GM18517 (cell line): ENCODE results near the gene MYO10.
"Not testable (repeated sequence)": the region's sequence is repeated elsewhere in the genome, so short reads cannot be mapped to it uniquely, and the experiment has no call there.

Experiments
- ATAC-seq: cut with Tn5 transposase; IDR thresholded peaks from one replicate; pipeline ENCODE4 v1.9.1; 2021; ENCODE audit warnings: mild to moderate bottlenecking, moderate library complexity; ENCODE audit not compliant: unreplicated experiment

MYO10 gene

DNA sequence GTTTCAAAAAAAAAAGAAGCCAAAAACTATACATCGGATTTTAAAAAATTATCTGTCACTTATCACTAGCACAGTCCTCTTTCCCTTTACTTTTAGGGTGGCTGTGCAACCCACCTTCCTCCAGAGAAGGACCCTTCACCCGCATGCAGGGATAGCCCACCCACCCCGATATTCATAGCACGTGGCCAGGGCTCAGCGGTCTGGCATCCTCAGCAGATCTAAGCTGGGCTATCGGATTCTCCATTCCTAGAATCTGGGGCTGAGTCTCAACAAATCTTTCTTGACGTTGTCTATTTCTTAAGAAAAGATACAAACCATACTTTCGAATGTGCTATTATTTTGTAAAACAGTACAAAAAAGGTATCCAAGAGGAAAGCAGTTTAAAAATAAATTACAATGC lies 70.9 kb downstream of the MYO10 start:
- ATAC-seq: no peak

DNA sequence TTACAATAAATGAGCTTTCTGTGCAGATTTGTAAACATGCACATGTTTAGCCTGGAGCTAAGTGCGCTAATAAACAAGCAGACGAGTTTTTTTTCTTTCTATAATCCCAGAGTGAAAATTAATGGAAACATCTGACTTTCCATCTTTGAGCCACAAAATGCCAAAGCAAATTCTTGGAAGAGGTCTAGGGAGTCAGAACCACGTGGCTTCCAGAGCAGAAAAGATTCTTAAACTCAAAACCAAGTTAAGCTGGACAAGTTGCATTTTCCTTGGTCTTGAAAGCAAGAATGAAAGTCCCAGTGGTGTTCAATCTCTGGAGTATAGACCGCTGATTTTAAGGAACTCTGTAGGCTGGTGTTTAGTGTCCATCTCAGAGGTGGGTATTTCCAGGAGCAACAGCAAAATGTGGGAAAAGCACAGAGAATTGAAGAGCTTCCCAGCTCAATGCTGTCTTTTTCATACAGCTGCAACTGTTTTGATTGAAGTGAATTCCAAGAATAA lies 71.4 kb downstream of the MYO10 start:
- no peak for ATAC-seq

DNA sequence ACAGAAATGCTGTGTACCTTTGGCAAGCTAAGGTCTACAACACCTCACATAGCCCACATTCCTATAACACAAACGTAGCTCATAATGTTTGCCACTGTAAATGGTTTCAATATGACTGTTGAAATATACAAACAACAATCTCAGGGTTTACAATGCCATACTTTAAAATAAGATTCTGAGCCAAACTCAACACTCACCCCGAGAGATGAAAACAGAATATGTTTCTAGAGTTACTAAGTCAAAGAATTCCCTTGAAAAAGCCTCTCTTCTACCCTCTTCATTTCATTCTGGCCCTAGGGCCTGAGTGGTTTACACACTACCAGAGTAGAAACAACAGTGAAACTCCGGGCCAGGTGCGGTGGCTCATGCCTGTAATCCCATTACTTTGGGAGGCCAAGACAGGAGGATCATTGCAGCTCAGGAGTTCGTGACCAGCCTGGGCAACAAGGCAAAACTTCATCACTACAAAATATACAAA lies 72.6 kb downstream of the MYO10 start:
- no peak for ATAC-seq

- no peak for ATAC-seq
These were observed 73.3 kb downstream of the MYO10 start for GRCh38 chr5:16862777-16863176.

DNA sequence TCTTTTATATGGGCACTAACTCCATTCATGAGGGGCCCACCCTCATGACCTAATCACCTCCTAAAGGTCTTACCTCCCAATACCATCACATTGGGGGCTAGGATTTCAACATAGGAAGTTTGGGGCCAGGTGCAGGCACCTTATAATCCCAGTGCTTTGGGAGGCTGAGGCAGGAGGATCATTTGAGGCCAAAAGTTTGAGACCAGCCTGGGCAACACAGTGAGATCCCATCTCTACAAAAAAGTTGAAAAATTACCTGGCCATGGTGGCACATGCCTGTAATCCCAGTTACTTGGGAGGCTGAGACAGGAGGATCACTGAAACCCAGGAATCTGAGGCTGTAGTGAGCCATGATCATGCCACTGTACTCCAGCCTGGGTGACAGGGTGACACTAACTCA lies 76.7 kb downstream of the MYO10 start:
- no peak for ATAC-seq

- ATAC-seq: no peak
These were observed 77.9 kb downstream of the MYO10 start for GRCh38 chr5:16858151-16858550.

DNA sequence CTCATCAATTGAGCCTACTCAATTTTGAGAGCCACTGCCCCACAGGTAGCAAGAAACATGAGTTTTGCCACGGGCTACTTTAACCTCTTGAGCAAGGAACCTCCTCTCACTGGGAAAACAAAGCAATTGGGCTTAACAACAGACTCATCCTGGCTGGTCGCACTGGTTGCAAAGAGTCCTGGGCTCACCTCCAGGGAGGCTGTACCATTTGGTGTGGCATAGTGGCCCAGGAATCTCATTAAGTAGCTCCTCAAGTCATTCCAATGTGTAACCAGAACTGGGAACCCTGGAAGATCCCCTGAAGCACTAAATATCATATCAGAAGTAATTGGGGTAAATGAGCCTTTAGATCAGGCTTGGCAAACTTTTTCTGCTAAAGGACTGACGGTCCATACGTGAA lies 78.5 kb downstream of the MYO10 start:
- no peak for ATAC-seq

- no peak for ATAC-seq
These were observed 79.6 kb downstream of the MYO10 start for GRCh38 chr5:16856531-16856930.

- no peak for ATAC-seq
These were observed 80.2 kb downstream of the MYO10 start for GRCh38 chr5:16855898-16856297.

- no peak for ATAC-seq
These were observed 80.6 kb downstream of the MYO10 start for GRCh38 chr5:16855485-16855884.

DNA sequence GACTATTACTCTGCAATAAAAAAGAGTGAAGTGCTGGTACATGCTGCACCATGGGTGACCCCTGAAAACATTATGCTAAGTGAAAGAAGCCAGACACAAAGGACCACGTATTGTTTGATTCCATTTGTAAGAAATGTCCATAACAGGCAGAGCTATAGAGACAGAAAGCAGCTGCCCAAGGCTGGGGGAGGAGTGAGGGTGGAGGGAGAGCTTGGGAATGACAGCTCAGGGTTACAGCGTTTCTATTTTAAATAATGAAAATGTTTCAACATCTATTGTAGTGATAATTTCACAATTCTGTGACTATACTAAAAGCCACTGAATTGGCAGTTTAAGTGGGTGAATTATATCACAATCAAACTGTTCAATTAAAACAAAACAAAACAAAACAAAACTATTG lies 81.7 kb downstream of the MYO10 start:
- ATAC-seq: no peak

- ATAC-seq: no peak
These were observed 82.6 kb downstream of the MYO10 start for GRCh38 chr5:16853518-16853917.

DNA sequence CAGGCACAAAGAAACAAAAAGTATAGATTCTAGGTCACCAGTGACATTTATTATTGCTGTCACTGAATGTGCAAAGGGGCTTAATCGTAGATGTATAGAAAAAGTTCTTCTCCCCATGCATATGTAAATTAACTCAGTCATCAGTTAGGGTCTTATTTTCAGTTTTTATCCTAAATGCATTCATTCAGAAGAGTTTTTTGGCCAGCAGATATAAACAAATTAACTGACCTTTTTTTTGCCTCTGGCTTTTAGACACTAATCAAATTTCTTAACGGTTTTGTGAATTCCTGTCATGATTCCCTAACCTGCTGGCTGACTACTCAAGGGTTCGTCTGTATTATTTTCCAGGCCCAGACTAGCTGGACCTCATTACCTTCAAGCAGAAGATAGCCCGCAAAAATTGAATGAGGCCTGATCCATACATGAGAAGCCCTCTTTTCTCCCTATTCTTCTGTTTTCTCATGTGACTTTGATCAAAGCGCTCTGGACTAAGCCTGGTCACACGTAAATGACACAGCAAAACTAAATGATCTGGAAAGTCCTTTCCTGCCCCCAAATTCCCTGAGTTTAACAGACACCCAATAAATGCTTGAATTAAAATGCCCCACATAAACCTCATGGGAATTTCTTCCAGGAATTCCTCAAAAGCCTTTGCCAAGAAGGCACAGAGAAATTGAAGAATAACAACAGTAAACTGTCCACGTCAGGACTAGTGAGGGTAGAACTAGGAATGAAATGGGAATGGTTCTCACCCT lies 83.7 kb downstream of the MYO10 start:
- ATAC-seq: no peak

GRCh38 chr5:16849775-16850174 lies 86.3 kb downstream of the MYO10 start:
- ATAC-seq: no peak

- ATAC-seq: no peak
These were observed 86.9 kb downstream of the MYO10 start for GRCh38 chr5:16849181-16849580.

GRCh38 chr5:16844952-16845351 lies 91.1 kb downstream of the MYO10 start:
- no peak for ATAC-seq

DNA sequence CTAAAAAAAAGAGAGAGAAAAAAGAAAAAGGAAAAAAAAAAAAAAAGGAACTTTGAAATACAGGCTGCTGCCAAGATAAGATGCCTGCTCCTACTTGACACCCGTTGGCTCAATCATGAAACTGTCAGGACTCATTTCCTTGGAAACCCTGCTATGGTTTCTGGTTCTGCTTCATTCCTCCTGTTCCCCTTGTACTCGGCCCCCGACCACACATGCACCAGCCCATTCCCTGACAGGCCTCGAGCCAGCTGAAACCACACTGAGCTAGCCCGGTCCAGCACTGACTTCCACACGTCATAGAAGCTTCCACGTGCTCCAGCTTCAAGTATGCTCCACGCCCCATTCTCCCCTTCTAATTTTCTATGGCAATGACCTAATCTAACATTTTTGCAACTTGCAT lies 93.2 kb downstream of the MYO10 start:
- ATAC-seq: no peak

- no peak for ATAC-seq
These were observed 94.7 kb downstream of the MYO10 start for GRCh38 chr5:16841416-16841815.

DNA sequence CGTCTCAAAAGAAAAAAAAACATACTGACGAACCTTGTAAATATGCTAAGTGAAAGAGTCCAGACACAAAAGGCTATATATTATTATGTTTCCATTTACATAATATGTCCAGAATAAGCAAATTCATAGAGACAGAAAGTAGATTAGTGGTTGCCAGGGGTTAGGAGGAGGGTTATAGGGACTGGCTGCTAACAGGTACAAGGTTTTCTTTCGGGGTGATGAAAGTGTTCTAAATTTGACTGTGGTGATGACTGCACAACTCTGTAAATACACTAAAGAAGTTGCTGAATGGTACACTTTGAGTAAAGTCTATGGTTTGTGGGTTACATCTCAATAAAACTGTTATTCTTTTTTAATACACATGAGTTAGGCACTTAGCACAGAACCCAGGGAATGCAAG lies 98.8 kb downstream of the MYO10 start:
- ATAC-seq: no peak

GRCh38 chr5:16834029-16834428 lies 102.1 kb downstream of the MYO10 start:
- ATAC-seq: no peak

DNA sequence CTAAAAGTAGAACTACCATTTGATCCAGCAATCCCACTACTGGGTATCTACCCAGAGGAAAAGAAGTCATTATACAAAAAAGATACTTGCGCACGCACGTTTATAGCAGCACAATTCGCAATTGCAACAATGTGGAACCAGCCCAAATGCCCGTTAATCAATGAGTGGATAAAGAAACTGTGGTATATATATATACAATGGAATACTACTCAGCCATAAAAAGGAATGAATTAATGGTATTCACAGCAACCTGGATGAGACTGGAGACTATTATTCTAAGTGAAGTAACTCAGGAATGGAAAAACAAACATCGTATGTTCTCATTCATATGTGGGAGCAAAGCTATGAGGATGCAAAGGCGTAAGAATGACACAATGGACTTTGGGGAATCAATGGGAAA lies 104.8 kb downstream of the MYO10 start:
- ATAC-seq: not testable (repeated sequence)

- ATAC-seq: no peak
These were observed 108.3 kb downstream of the MYO10 start for GRCh38 chr5:16827755-16828154.
